ENCODE data around the gene EXOC3L1.

GRCh38 chr16:67188798-67189197, 1.1 kb downstream of the EXOC3L1 start:
- TF ChIP-seq, protein P1, sequence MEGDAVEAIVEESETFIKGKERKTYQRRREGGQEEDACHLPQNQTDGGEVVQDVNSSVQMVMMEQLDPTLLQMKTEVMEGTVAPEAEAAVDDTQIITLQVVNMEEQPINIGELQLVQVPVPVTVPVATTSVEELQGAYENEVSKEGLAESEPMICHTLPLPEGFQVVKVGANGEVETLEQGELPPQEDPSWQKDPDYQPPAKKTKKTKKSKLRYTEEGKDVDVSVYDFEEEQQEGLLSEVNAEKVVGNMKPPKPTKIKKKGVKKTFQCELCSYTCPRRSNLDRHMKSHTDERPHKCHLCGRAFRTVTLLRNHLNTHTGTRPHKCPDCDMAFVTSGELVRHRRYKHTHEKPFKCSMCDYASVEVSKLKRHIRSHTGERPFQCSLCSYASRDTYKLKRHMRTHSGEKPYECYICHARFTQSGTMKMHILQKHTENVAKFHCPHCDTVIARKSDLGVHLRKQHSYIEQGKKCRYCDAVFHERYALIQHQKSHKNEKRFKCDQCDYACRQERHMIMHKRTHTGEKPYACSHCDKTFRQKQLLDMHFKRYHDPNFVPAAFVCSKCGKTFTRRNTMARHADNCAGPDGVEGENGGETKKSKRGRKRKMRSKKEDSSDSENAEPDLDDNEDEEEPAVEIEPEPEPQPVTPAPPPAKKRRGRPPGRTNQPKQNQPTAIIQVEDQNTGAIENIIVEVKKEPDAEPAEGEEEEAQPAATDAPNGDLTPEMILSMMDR (IDR thresholded peaks at IDR 0.05), result no peak
- no peak for TF ChIP-seq POLR2A (IDR thresholded peaks at IDR 0.05)
- TF ChIP-seq EP300 (IDR thresholded peaks at IDR 0.05), result no peak
- TF ChIP-seq POLR2AphosphoS5 (IDR thresholded peaks at IDR 0.05), result no peak
